Activated CD8-positive, alpha-beta memory T cell treated with anti-CD3 and anti-CD28 coated beads, Interleukin-2, amount 50 U/mL, for 1 hour (primary cell): ENCODE data around the gene SBNO2.
"Not testable (repeated sequence)": the region's sequence is repeated elsewhere in the genome, so short reads cannot be mapped to it uniquely, and the experiment has no call there.

ENCODE experiments used
- DNase-seq: peaks from one replicate; pipeline ENCODE4 v3.0.0-alpha.2; 2020; ENCODE audit errors: extremely low read depth

The SBNO2 gene

DNA sequence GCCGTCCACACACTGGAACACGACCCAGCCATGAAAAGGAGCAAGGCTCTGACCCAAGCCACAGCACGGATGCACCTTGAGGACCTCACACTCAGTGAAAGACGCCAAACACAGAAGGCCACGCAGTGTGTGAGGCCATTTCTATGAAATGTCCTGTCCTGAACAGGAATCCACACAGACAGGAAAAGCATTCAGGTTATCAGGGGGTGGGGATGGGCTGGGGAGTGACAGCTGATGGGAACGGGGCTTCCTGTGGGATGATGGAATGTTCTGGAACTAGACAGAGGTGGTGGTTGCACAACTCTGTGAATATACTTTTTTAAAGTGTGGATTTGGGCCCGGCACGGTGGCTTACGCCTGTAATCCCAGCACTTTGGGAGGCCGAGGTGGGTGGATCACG, 39.6 kb downstream of the SBNO2 start:
- no peak for DNase-seq

GRCh38 chr19:1133471-1133929, 40.6 kb downstream of the SBNO2 start:
- peak; percentile 36 for DNase-seq

DNA sequence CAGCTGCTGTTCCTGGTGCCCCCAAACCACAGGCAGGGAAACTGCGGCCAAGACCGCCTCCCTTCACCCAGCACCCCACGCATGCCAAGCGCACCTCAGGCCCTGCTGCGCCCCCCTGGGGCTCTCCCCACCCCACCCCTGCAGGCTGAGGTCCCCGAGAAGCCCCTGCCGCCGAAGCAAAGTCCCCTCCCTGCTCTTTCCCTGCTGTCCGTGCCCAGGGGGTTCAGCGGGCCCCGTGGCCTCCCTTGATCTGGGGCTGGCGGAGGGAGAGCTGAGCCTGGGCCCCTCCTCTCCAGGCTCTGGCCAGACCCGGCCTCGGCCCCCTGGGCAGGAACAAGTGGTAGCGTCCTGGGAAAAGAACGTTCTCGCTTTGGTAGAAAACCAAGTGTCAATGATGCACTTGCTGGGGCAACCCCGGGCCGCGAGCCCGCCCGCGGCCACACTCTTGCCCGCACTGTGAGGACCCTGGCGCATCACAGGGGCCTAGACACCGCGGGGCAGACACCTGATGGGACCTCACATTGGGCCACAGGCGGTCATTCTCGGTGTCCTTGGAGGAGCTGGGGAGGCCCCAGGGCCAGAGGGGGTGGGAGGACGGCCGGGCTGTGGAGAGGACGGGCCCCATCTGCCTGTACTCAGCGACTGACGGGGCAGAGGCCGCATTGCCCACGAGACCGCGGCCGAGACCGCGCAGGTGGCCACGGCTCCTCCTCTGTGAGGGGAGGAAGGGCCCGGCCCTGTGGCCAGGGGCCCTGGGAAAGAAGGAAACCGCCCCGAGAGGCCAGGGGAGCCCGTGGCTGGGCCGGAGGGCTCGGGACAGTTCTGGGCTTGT, 41.3 kb downstream of the SBNO2 start:
- no peak for DNase-seq

GRCh38 chr19:1131718-1132551, 42.1 kb downstream of the SBNO2 start:
- peak; percentile 63 for DNase-seq

GRCh38 chr19:1130771-1131717, 43.0 kb downstream of the SBNO2 start:
- DNase-seq: no peak

DNA sequence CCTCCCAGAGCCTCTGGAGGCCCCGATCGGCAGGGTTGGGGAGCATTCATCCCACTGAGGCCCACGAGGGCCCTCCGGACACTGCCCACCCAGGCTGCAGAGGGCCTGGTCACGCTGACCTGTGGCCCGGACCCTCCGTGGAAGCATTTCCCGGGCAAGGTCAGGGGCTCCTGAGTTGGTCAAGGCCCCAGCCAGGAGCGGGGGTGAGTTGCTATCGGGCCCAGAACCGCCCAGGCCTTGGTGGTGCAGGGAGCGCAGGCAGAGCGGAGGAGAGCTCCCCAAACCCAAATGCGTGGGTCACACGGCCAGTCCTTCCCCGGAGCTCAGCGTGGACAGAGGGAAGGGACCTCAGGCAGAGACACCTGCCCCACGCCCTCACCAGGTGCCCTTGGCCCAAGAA, 44.5 kb downstream of the SBNO2 start:
- no peak for DNase-seq

- not testable (repeated sequence) for DNase-seq
These were observed 45.0 kb downstream of the SBNO2 start for GRCh38 chr19:1129084-1129483.

DNA sequence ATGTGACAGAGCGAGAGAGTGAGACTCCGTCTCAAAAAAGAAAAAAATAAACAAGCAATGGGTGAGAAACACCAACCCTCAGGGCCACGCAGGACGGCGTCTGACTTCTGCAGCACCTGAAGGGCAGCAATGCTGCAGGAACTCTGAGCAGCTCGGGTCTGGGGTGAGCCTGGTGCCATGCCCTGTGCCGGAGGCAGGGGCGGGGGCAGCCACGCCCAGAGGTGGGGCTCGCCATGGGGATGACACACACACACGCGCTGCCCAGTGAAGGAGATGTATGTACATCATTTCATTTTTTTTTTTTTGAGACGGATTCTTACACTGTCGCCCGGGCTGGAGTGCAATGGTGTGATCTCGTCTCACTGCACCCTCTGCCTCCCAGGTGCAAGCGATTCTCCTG, 46.0 kb downstream of the SBNO2 start:
- no peak for DNase-seq

DNA sequence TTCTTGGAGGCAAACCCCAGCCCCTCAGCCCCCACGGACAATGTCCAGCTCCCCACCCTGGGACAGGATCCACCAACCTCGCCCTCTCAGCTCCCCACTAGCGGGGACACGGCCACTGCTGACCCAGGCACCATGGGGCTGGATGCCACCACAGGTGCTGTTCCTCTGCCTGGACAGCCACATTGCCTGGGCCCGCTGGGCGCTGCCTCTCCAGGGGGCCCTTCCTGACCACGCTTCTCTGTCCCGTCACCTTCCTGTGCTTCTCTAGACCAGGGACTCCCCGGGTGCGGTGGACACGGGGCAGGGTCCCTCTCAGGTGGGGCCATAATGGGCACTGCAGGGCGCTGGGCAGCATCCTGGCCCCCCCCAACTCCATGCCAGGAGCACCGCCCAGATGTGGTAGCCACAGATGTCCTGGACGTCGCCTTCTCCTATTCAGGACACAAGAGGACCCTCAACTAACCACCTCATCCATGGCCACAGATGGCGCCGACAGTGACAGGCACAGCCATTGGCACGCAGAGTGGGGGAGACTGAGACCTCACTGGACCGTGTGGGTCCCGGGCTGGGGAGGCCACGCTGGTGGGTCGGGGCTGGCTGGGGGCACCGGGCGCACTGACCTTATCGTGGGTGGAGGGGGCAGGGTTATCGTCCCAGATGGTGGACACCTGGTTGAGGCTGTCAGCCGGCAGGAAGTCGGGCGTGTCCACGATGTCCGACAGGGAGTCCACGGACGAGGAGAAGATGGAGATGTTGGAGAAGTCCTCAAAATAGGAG, 46.9 kb downstream of the SBNO2 start:
- DNase-seq: no peak

DNA sequence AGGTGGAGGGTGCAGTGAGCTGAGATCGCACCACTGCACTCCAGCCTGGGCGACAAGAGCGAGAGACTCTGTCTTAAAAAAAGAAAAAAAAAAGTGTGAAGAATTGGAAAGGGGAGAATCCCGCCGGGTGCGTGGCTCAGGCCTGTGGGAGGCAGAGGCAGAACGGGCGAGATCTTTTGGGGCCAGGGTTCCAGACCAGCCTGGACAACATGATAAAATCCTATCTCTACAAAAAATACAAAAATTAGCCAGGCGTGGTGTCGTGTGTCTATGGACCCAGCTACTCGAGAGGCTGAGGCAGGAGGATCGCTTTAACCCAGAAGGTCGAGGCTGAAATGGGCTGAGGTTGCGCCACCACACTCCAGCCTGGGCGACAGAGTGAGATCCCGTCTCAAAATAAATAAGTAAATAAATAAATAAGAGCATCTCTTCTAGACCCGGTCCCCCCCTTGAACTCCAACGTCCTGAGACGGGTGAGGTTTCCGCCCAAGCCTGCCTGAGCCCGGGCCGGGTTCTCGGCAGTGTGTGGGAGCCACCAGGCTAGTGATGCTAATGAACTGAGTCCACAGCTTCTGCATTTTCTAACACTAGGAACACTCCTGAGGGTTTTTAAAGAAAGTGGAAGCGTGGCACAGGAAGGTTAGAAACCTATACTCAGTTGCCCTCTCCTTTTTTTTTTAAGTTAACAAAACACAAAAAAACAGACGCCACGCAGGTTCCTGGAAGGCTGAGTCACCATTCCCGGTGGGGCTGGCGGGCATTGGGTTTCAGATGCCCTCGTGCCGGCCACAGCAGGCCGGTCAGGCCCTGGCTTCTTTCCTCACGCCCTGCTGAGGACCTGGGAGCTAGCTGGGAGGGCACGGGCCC, 48.2 kb downstream of the SBNO2 start:
- no peak for DNase-seq

DNA sequence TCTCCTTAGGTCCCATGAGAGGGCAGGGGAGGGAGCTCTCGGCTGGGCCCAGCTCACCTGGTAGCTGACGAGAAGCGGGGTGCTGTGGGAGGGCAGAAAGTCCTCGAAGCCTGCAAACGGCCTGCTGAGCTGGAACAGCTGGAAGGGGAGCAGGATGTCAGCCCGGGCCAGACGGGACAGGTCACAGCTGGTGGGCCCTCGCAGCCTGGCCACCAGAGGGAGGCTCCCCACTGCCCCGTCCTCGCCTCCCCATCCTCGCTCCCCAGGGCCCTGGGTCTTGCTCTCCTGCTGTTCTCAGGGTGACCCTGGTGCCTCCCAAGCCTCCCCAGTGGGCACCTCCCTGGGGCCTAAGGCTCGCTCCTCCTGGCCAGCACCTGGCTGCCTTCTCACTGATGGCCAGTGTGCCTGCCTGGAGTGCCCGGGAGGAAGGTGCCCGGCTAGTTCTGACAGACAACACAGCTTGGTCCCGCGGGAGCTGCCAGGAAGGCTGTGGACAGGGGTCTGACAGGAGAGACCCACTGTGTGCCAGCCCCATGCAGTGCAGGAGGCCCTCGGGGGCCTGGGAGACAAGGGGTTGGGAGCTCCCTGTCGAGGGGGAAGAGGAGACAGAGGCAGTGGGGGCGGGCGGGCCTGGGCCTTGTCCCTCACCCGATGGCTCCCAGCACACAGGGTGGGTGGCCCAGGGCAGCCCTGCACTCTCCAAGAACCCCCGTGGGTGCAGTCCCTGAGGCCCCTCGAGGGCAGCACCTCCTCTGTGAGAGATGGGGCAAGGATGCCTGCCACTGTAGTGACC, 50.0 kb downstream of the SBNO2 start:
- no peak for DNase-seq

GRCh38 chr19:1123381-1123780, 50.7 kb downstream of the SBNO2 start:
- DNase-seq: no peak

- no peak for DNase-seq
These were observed 51.1 kb downstream of the SBNO2 start for GRCh38 chr19:1122972-1123363.

DNA sequence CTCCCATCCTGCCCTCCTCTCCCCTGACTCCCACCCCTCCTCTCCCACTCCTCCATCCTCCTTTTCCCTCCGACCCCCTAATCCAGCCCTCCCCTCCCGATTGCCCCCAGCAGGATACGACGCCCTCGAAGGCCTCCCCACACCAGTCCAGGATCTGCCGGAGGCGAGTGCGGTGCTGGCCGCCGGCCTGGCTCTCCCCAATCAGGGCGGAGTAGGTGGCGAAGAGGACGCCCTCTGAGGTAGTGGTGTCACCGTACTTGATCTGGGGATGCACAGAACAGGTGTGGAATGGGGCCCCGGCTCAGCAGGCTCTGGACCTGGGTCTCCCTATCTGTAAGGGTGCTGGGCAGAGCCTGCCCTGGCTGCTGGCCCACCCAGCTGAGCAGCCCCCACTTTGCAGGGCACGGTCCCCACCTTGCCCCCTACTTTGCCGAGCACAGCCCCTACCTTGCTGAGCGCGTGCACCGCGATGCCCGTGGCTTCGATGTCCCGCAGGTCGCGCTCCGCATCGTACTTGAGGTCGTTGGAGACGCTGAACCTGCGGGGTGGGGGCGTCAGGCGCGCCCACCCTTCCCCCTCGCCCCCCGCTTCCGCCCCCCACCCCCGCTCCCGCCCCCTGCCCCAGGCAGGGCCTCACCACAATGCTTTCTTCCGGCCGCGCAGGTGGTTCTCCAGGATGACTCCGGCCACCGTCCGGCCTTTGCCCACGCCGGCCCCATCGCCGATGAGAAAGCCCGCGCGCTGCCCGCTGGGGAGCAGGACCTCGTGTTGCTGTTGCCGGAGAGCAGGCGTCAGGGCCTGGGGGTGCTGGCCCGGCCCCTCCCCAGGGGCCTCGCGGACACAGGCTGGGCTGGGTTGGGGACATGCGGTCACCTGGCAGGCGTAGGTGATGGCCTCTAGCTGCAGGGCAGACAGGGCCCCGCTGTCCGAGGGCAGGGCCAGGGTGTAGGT, 51.8 kb downstream of the SBNO2 start:
- no peak for DNase-seq

- DNase-seq: no peak
These were observed 52.7 kb downstream of the SBNO2 start for GRCh38 chr19:1121395-1121794.

GRCh38 chr19:1119475-1120217, 54.4 kb downstream of the SBNO2 start:
- DNase-seq: no peak

GRCh38 chr19:1118999-1119398, 55.1 kb downstream of the SBNO2 start:
- no peak for DNase-seq
